Measurements from ENCODE around the gene RNF144A. TPM values are rescaled to one million over a fixed set of nuclear protein-coding genes. Genes with fewer than 3 reads are reported as not detected.

Gene RNF144A
- total and polyA plus RNA-seq, 2 of the 13 experiments (the other 11 are each of a cell fraction or from before 2014, with no cell fraction given): 13.9 to 16.5 TPM

DNA sequence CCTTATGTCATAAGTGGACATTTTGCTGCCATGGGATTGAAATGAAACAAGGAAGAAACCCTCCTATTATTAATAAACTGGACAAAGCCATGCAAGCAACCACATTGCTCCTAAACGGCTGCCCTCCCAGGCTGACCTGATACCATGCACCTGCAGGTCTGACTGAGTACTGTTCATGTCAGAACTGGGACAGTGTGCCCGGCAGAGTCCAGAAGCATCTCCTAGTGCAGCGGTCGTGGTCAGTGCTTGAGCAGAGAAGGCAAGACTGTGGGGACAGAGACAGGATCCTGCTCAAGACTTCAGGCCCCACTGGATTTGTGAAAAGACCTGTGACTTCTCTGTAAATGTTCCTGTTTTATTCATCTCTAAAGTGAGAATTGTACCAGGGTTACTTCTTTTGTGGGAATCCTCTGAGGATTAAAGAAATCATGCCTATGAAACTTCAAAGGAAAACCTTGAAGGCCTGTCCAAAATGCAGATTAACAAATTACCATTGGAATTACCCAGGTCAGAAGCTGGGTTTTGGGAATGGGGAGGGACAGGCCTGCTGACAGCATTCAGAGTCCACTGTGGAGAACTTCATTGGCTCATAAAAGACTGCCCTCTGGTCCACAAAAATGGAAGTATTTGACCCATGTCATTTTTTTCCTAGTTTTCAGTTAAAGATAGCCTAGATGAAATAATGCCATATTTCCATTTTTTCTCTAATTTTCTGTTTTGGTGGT lies 13.9 kb downstream of the RNF144A start:
- intact Hi-C loops (cut with micrococcal nuclease; ENCODE audit: unreplicated experiment) (no loop called here), in situ Hi-C loops (cut with HindIII; ENCODE audit: extremely low pct_ligation_motif_present, low pct_unique_long_range_greater_than_20kb) (no loop called here)
- no peak overlapping the region for H3K4me3 ChIP-seq (replicated peaks in 1 of 3; ENCODE audit: insufficient read depth in 1 of 3, low read depth in 2 of 3, low read length in 3 of 3)
- no peak overlapping the region for H2AFZ ChIP-seq (ENCODE audit: low read length)
- no TSS peak for BruUV-seq (replicated peaks)
- no peak overlapping the region for H3K27ac ChIP-seq (ENCODE audit: extremely low read length, insufficient read depth, low read length)
- no peaks in the 10 kb centered on the region; the same call in none of the 2 replicates for H4K20me1 ChIP-seq (ENCODE audit: insufficient read depth, low read length)
- POLR2A ChIA-PET: no interaction called here
- FAIRE-seq (peak; percentile 36), DNase-seq (ENCODE audit: low spot score) (no peak), ATAC-seq (peak; percentile 88)
- H3K4me1 ChIP-seq (ENCODE audit: insufficient read depth, low read length): peaks cover 43% of the 10 kb centered on the region
- H3K27me3 ChIP-seq (ENCODE audit: control insufficient read depth in 1 of 2, insufficient read depth in 2 of 2, low read length in 2 of 2): no peaks in the 10 kb centered on the region
- no peaks in the 10 kb centered on the region; a peak in 2 of 5 replicates for H3K36me3 ChIP-seq (replicated peaks in 1 of 2; ENCODE audit: control insufficient read depth in 1 of 2, insufficient read depth in 2 of 2, low read length in 2 of 2)
- no peaks in the 10 kb centered on the region for H3K9me3 ChIP-seq (ENCODE audit: low read length)
- 86% methylated on average over 4 of the region's 4 CpGs for WGBS (ENCODE audit: low lambda C conversion rate)
- no peak overlapping the region for H3K9ac ChIP-seq (ENCODE audit: insufficient read depth, low read depth, low read length)
- H3K79me2 ChIP-seq (ENCODE audit: insufficient read depth, low read length): peaks cover 12% of the 10 kb centered on the region
- H3K4me2 ChIP-seq (ENCODE audit: low read depth, low read length): no peak overlapping the region
- no peak for TF ChIP-seq WIZ (CRISPR knock-in tag; IDR thresholded peaks at IDR 0.05)
- TF ChIP-seq, protein P1, sequence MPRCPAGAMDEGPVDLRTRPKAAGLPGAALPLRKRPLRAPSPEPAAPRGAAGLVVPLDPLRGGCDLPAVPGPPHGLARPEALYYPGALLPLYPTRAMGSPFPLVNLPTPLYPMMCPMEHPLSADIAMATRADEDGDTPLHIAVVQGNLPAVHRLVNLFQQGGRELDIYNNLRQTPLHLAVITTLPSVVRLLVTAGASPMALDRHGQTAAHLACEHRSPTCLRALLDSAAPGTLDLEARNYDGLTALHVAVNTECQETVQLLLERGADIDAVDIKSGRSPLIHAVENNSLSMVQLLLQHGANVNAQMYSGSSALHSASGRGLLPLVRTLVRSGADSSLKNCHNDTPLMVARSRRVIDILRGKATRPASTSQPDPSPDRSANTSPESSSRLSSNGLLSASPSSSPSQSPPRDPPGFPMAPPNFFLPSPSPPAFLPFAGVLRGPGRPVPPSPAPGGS (CRISPR knock-in tag; IDR thresholded peaks at IDR 0.05): no peak
- no peak for TF ChIP-seq SETDB1 (CRISPR knock-in tag; IDR thresholded peaks at IDR 0.05; ENCODE audit: borderline replicate concordance)
- no peak for TF ChIP-seq PHF20 (CRISPR knock-in tag; IDR thresholded peaks at IDR 0.05)
- TF ChIP-seq CHCHD3 (CRISPR knock-in tag; IDR thresholded peaks at IDR 0.05): no peak
- TF ChIP-seq NFIC (IDR thresholded peaks at IDR 0.05; ENCODE audit: low read length): no peak
- CTCF ChIA-PET (ENCODE audit: low intra/inter-chr PET ratio, low total read pairs): no interaction called here

DNA sequence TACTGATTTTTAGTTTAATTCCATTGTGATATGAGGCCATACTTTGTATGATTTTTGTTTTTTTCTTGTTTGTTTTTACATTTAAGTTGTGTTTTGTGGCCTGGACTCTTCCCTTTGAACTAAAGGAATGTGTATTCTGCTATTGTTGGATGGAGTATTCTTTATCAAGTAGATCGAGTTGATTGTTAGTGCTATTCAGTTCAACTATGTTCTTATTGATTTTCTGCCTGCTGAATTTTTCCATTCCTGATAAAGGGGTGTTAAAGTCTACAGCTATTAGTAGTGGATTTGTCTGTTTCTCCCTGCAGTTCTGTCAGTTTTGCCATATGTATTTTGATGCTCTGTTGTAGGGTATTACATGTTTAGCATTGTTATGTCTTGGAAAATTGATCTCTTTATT lies 14.5 kb downstream of the RNF144A start:
- ATAC-seq (no peak), DNase-seq (ENCODE audit: low spot score) (peak; percentile 35), FAIRE-seq (peak; percentile 63)
- ChIA-PET POLR2A (no interaction called here), CTCF (ENCODE audit: low intra/inter-chr PET ratio, low total read pairs) (no interaction called here)
- BruUV-seq (replicated peaks): no TSS peak
- no peak overlapping the region for H3K27ac ChIP-seq (ENCODE audit: extremely low read length, insufficient read depth, low read length)
- WGBS (ENCODE audit: low lambda C conversion rate): 38% methylated on average over 1 of the region's 1 CpG
- peaks cover 36% of the 10 kb centered on the region for H3K4me1 ChIP-seq (ENCODE audit: insufficient read depth, low read length)
- intact Hi-C loops (cut with micrococcal nuclease; ENCODE audit: unreplicated experiment) (loop anchor here (2.0 kb wide), 1 partner anchor 17 kb away; no protein-coding TSS in a partner anchor), in situ Hi-C loops (cut with HindIII; ENCODE audit: extremely low pct_ligation_motif_present, low pct_unique_long_range_greater_than_20kb) (no loop called here)
- no peaks in the 10 kb centered on the region; a peak in 2 of 5 replicates for H3K36me3 ChIP-seq (replicated peaks in 1 of 2; ENCODE audit: control insufficient read depth in 1 of 2, insufficient read depth in 2 of 2, low read length in 2 of 2)
- H3K27me3 ChIP-seq (ENCODE audit: control insufficient read depth in 1 of 2, insufficient read depth in 2 of 2, low read length in 2 of 2): no peaks in the 10 kb centered on the region
- no peak overlapping the region for H3K9ac ChIP-seq (ENCODE audit: insufficient read depth, low read depth, low read length)
- H3K4me3 ChIP-seq (replicated peaks in 1 of 3; ENCODE audit: insufficient read depth in 1 of 3, low read depth in 2 of 3, low read length in 3 of 3): no peak overlapping the region
- 0 out of 2 replicates have a peak overlapping the region, but pooled peaks have one; percentile 7 for H3K4me2 ChIP-seq (ENCODE audit: low read depth, low read length)
- H3K9me3 ChIP-seq (ENCODE audit: low read length): no peaks in the 10 kb centered on the region
- no peak overlapping the region for H2AFZ ChIP-seq (ENCODE audit: low read length)
- peaks cover 12% of the 10 kb centered on the region for H3K79me2 ChIP-seq (ENCODE audit: insufficient read depth, low read length)
- no peaks in the 10 kb centered on the region; the same call in none of the 2 replicates for H4K20me1 ChIP-seq (ENCODE audit: insufficient read depth, low read length)
- TF ChIP-seq ASH2L (IDR thresholded peaks at IDR 0.05; ENCODE audit: insufficient read length, low read depth, low read length): peak; percentile 12
- no peak for TF ChIP-seq ATM (IDR thresholded peaks at IDR 0.05; ENCODE audit: borderline replicate concordance)
- peak; percentile 15; the same call in 1 of the 2 replicates for TF ChIP-seq FOXJ3 (CRISPR knock-in tag; IDR thresholded peaks at IDR 0.05; ENCODE audit: borderline replicate concordance)
- no peak for TF ChIP-seq SOX13 (IDR thresholded peaks at IDR 0.05)
- peak in 1 of 2 experiments; percentile 79; a peak in 2 of 4 replicates for TF ChIP-seq SOX13 (CRISPR knock-in tag; conservative IDR thresholded peaks at IDR 0.05 in 1 of 2, IDR thresholded peaks at IDR 0.05 in 1 of 2)
- no peak for TF ChIP-seq HIVEP1 (CRISPR knock-in tag; IDR thresholded peaks at IDR 0.05)
- peak; percentile 82 for TF ChIP-seq ONECUT2 (CRISPR knock-in tag; IDR thresholded peaks at IDR 0.05)
- TF ChIP-seq ZNF510 (CRISPR knock-in tag; IDR thresholded peaks at IDR 0.05; ENCODE audit: low read depth): no peak
- no peak for TF ChIP-seq RFXANK (CRISPR knock-in tag; IDR thresholded peaks at IDR 0.05)
- TF ChIP-seq SOX5 (CRISPR knock-in tag; IDR thresholded peaks at IDR 0.05; ENCODE audit: borderline replicate concordance): peak; percentile 30; the same call in 1 of the 2 replicates
- TF ChIP-seq SOX6 (IDR thresholded peaks at IDR 0.05): no peak
- TF ChIP-seq SOX6 (CRISPR knock-in tag; IDR thresholded peaks at IDR 0.05): peak; percentile 50; the same call in 1 of the 2 replicates

All from HepG2 (cell line).